K562 (cell line): ENCODE data around the gene TFPT. TPM values are rescaled to one million over a fixed set of nuclear protein-coding genes. Genes with fewer than 3 reads are reported as not detected.

Experiments
- ARHGAP35 ChIP-seq: fragments of 450-650 bp; IDR thresholded peaks from 2 replicates; pipeline ENCODE4 v1.6.1; 2018; ENCODE audit not compliant: partially characterized antibody
- ARID1B ChIP-seq: fragments of 450-650 bp; IDR thresholded peaks from 2 replicates; pipeline ENCODE4 v1.6.1; 2016; ENCODE audit warnings: antibody characterized with exemption, mild to moderate bottlenecking, inconsistent platforms
- CBX3 ChIP-seq, 2 experiments: IDR thresholded peaks; 1 replicate in 1 of 2; 2 replicates in 1 of 2; pipeline ENCODE4 v1.6.1; 2012; ENCODE audit warnings: inconsistent platforms in 2 of 2, low read length in 2 of 2, borderline replicate concordance in 1 of 2, control low read depth in 1 of 2
- ETV5 ChIP-seq: sonication (generic); formaldehyde crosslinking; IDR thresholded peaks from 2 replicates; pipeline ENCODE4 v1.4.0; 2020; ENCODE audit warnings: low read depth, mild to moderate bottlenecking, missing genetic modification reagents
- ETV6 ChIP-seq, 3 experiments: fragments of 150-350 bp in 1 of 3; sonication (generic) in 1 of 3; formaldehyde crosslinking in 1 of 3; IDR thresholded peaks; 2 replicates each; pipeline versions ENCODE4 v1.6.1 to v1.8.0; 2014 to 2022; ENCODE audit warnings: borderline replicate concordance in 2 of 3, low read depth in 2 of 3, antibody characterized with exemption in 1 of 3, low read length in 1 of 3, mild to moderate bottlenecking in 1 of 3, missing genetic modification reagents in 1 of 3
- EWSR1 ChIP-seq: fragments of 450-650 bp; IDR thresholded peaks from 2 replicates; pipeline ENCODE4 v1.6.1; 2018; ENCODE audit warnings: borderline replicate concordance, mild to moderate bottlenecking, low read depth, moderate library complexity; ENCODE audit not compliant: partially characterized antibody
- FOXA1 ChIP-seq: fragments of 450-650 bp; IDR thresholded peaks from 2 replicates; pipeline ENCODE4 v1.6.1; 2016; ENCODE audit warnings: mild to moderate bottlenecking, borderline replicate concordance
- GTF2E2 ChIP-seq: fragments of 200-800 bp; sonication (Bioruptor generic); IDR thresholded peaks from 2 replicates; pipeline ENCODE4 v1.6.1; 2016; ENCODE audit warnings: missing genetic modification characterization, missing compliant biosample characterization
- HNRNPUL1 ChIP-seq: fragments of 200-400 bp; formaldehyde crosslinking; IDR thresholded peaks from 2 replicates; pipeline ENCODE4 v1.6.1; 2017; ENCODE audit warnings: low read length
- KLF16 ChIP-seq: IDR thresholded peaks from 2 replicates; pipeline ENCODE4 v1.6.1; 2016; ENCODE audit warnings: antibody characterized with exemption
- MAFF ChIP-seq: IDR thresholded peaks from 2 replicates; pipeline ENCODE4 v1.6.1; 2012; ENCODE audit warnings: low read length, improper control_type of control experiment
- MCM7 ChIP-seq, 2 experiments: fragments of 450-650 bp; IDR thresholded peaks; 2 replicates each; pipeline ENCODE4 v1.6.1; 2016 to 2018
- NBN ChIP-seq: fragments of 450-650 bp; IDR thresholded peaks from 2 replicates; pipeline ENCODE4 v1.6.1; 2016; ENCODE audit warnings: low read depth, mild to moderate bottlenecking
- POLR3A ChIP-seq: IDR thresholded peaks from 2 replicates; pipeline ENCODE4 v1.6.1; 2011; ENCODE audit warnings: borderline replicate concordance, mild to moderate bottlenecking, moderate library complexity; ENCODE audit not compliant: insufficient read length, insufficient read depth; ENCODE audit errors: extremely low read depth
- POU5F1 ChIP-seq: fragments of 150-350 bp; IDR thresholded peaks from 2 replicates; pipeline ENCODE4 v1.6.1; 2014; ENCODE audit warnings: borderline replicate concordance, low read length, low read depth, mild to moderate bottlenecking; ENCODE audit not compliant: partially characterized antibody
- RBM34 ChIP-seq: fragments of 200-400 bp; formaldehyde crosslinking; IDR thresholded peaks from 2 replicates; pipeline ENCODE4 v1.6.1; 2018; ENCODE audit warnings: low read length, borderline replicate concordance; ENCODE audit not compliant: insufficient read depth
- RFX7 ChIP-seq: fragments of 250-450 bp; sonication (Bioruptor Pico); IDR thresholded peaks from 2 replicates; pipeline ENCODE4 v1.5.1; 2021; ENCODE audit warnings: mild to moderate bottlenecking
- SMARCA5 ChIP-seq: fragments of 450-650 bp; IDR thresholded peaks from 2 replicates; pipeline ENCODE4 v1.6.1; 2016
- TCF3 ChIP-seq: sonication (generic); formaldehyde crosslinking; IDR thresholded peaks from 2 replicates; pipeline ENCODE4 v1.4.0; 2020; ENCODE audit warnings: mild to moderate bottlenecking, missing genetic modification reagents
- ZFP30 ChIP-seq: fragments of 250-450 bp; sonication (Bioruptor Pico); IDR thresholded peaks from 2 replicates; pipeline ENCODE4 v1.8.0; 2022; ENCODE audit warnings: moderate library complexity, mild to moderate bottlenecking, inconsistent platforms, borderline replicate concordance
- ZKSCAN8 ChIP-seq: fragments of 200-800 bp; sonication (Bioruptor generic); IDR thresholded peaks from 2 replicates; pipeline ENCODE4 v1.6.1; 2016; ENCODE audit warnings: missing genetic modification characterization, missing compliant biosample characterization
- ZNF3 ChIP-seq: fragments of 250-450 bp; sonication (Bioruptor Pico); IDR thresholded peaks from 2 replicates; pipeline ENCODE4 v1.5.0; 2021; ENCODE audit warnings: mild to moderate bottlenecking, moderate library complexity
- ZNF384 ChIP-seq: IDR thresholded peaks from 2 replicates; pipeline ENCODE4 v1.6.1; 2012; ENCODE audit warnings: low read depth, low read length, improper control_type of control experiment
- ZNF583 ChIP-seq: fragments of 250-450 bp; sonication (Bioruptor Pico); IDR thresholded peaks from 2 replicates; pipeline ENCODE4 v1.4.0; 2020
- ZNF76 ChIP-seq: fragments of 250-450 bp; sonication (Bioruptor Pico); IDR thresholded peaks from 2 replicates; pipeline ENCODE4 v1.4.0; 2020; ENCODE audit warnings: mild to moderate bottlenecking, moderate library complexity, borderline replicate concordance
- ZNF766 ChIP-seq: fragments of 200-800 bp; sonication (Bioruptor generic); conservative IDR thresholded peaks from 2 replicates; pipeline ENCODE4 v1.6.1; 2016; ENCODE audit warnings: missing genetic modification characterization, missing compliant biosample characterization
- polyA plus RNA-seq, 8 experiments: library from polyadenylated mRNA; depleted of rRNA in 4 of 8; stranded (reverse) in 5 of 8; unstranded in 3 of 8; fragments of >200 nt; fragmentation: Nextera tagmentation in 2 of 8; fragmentation: Illumina TruSeq in 1 of 8; extraction: Ambion mirVana in 2 of 8; extraction: Trizol in 1 of 8; gene quantifications; 2 replicates each; pipeline versions ENCODE4 v1.2.1 to v1.2.3, GENCODE V29; 2011 to 2014; ENCODE audit warnings: inconsistent platforms in 1 of 8, missing spikeins in 1 of 8
- total RNA-seq, 7 experiments: library from RNA; depleted of rRNA in 6 of 7; stranded (reverse); fragments of >200 nt in 6 of 7; fragmentation: Illumina TruSeq in 2 of 7; extraction: Trizol in 2 of 7; gene quantifications; 2 replicates each; pipeline versions ENCODE4 v1.2.1 to v1.2.3, GENCODE V29; 2011 to 2021; ENCODE audit warnings: low replicate concordance in 1 of 7
- TF ChIP-seq, protein P1 (sequence below): fragments of 450-650 bp; conservative IDR thresholded peaks from 2 replicates; pipeline ENCODE4 v1.6.1; 2016; ENCODE audit warnings: missing genetic modification characterization, low read depth, mild to moderate bottlenecking, missing compliant biosample characterization, moderate library complexity
- TF ChIP-seq, protein P2 (sequence below): fragments of 450-650 bp; conservative IDR thresholded peaks from 2 replicates; pipeline ENCODE4 v1.6.1; 2016; ENCODE audit warnings: missing genetic modification characterization, low read depth, mild to moderate bottlenecking, control low read depth, missing compliant biosample characterization

Gene TFPT
- total and polyA plus RNA-seq, 9 of the 15 experiments (the other 6 are each of a cell fraction or from before 2014, with no cell fraction given) = 0.72 to 16.4 (median 9.2) TPM

DNA sequence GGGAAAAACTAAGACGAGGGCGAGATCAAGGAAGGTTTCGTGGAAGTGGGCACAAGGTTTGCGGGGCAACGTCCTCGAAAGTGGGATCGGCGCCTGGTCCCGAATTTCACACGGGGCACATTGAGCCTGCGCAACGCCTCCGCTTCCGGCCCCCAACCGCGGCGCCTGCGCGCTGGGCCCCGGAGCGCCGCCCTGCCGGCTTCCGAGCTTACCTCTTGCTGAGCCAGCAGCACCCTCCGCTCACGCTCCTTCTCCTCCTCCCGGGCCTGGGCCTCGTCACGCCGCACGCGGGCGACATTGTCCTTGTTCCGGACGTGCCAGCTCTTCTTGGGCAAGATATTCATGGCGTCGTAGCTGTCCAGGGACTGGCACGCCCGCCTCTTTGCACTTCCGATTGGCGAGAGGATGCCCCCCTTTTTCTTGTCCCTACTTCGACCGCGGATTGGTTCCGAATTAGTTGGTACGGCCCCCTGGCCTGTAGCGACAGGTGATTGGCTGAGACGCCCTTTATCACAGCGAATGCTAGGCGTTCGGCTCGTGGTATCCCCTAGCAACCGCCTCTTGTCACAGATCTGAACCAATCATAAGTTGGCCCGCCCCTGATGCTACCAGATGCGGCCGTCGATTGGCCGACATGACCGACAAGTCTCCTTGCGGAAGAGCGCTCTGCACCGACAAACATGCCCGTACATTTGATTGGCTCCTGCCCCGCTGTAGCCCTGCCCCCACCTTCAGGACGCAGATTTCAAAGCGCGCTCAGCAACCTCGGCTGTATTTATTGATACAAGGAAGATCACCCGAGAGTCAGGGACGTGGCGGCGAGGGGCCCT lies 44.1 kb upstream of the TFPT start, which contains the start of gene LENG1 (continued):
- TF ChIP-seq POLR3A (no peak), SMARCA5 (0 out of 2 replicates have a peak, but pooled peaks have one; percentile 9), ZNF766 (CRISPR knock-in tag) (peak; percentile 60; the same call in 1 of the 2 replicates), POU5F1 (no peak), ZNF384 (no peak), GTF2E2 (tag) (no peak), FOXA1 (no peak), ARID1B (no peak), ZFP30 (CRISPR knock-in tag) (no peak), RFX7 (no peak), HNRNPUL1 (no peak), ETV5 (CRISPR knock-in tag) (peak; percentile 88), EWSR1 (no peak), NBN (0 out of 2 replicates have a peak, but pooled peaks have one; percentile 29), CBX3 (IDR thresholded peaks at IDR 0.05; ENCODE audit: borderline replicate concordance in 1 of 2, low read length in 2 of 2) (peak in 1 of 2 experiments; percentile 60; a peak in 1 of 3 replicates), ZNF583 (CRISPR knock-in tag) (no peak), ZNF3 (CRISPR knock-in tag) (no peak), MAFF (no peak), ARHGAP35 (no peak), ETV6 (IDR thresholded peaks at IDR 0.05; ENCODE audit: borderline replicate concordance in 1 of 2, low read depth in 2 of 2, low read length in 1 of 2) (no peak), ETV6 (CRISPR knock-in tag; IDR thresholded peaks at IDR 0.05; ENCODE audit: borderline replicate concordance) (no peak), TCF3 (no peak), RBM34 (no peak), KLF16 (no peak), ZKSCAN8 (no peak), MCM7 (IDR thresholded peaks at IDR 0.05) (no peak), ZNF76 (CRISPR knock-in tag) (no peak; the same call in 1 of the 2 replicates)
- TF ChIP-seq, protein P1, sequence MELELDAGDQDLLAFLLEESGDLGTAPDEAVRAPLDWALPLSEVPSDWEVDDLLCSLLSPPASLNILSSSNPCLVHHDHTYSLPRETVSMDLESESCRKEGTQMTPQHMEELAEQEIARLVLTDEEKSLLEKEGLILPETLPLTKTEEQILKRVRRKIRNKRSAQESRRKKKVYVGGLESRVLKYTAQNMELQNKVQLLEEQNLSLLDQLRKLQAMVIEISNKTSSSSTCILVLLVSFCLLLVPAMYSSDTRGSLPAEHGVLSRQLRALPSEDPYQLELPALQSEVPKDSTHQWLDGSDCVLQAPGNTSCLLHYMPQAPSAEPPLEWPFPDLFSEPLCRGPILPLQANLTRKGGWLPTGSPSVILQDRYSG (tag) = no peak; the same call in 1 of the 2 replicates
- TF ChIP-seq, protein P2, sequence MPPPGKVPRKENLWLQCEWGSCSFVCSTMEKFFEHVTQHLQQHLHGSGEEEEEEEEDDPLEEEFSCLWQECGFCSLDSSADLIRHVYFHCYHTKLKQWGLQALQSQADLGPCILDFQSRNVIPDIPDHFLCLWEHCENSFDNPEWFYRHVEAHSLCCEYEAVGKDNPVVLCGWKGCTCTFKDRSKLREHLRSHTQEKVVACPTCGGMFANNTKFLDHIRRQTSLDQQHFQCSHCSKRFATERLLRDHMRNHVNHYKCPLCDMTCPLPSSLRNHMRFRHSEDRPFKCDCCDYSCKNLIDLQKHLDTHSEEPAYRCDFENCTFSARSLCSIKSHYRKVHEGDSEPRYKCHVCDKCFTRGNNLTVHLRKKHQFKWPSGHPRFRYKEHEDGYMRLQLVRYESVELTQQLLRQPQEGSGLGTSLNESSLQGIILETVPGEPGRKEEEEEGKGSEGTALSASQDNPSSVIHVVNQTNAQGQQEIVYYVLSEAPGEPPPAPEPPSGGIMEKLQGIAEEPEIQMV (tag) = no peak
